IgD-negative memory B cell (primary cell): Measurements from ENCODE around the gene DNASE1L2. TPM values are rescaled to one million over a fixed set of nuclear protein-coding genes. Genes with fewer than 3 reads are reported as not detected.
"Not testable (repeated sequence)": the region's sequence is repeated elsewhere in the genome, so short reads cannot be mapped to it uniquely, and the experiment has no call there.

ENCODE experiments used
- H3K27ac Mint-ChIP-seq, 3 donors: one replicate each; pipeline ENCODE4 v1.8.0; 2020 to 2022; ENCODE audit warnings: mild to moderate bottlenecking in 3 of 3, mixed read lengths in 3 of 3, moderate library complexity in 1 of 3
- H3K27me3 Mint-ChIP-seq: one replicate; pipeline ENCODE4 v1.8.0; 2021; ENCODE audit warnings: mixed read lengths
- H3K36me3 Mint-ChIP-seq: one replicate; pipeline ENCODE4 v1.8.0; 2020; ENCODE audit warnings: mild to moderate bottlenecking, mixed read lengths
- H3K4me1 Mint-ChIP-seq, 3 donors: one replicate each; pipeline ENCODE4 v1.8.0; 2020 to 2022; ENCODE audit warnings: mixed read lengths in 3 of 3, mild to moderate bottlenecking in 1 of 3
- H3K4me3 Mint-ChIP-seq, 4 donors: one replicate each; pipeline ENCODE4 v1.8.0; 2020 to 2022; ENCODE audit warnings: mild to moderate bottlenecking in 4 of 4, mixed read lengths in 4 of 4, moderate library complexity in 3 of 4
- H3K9me3 Mint-ChIP-seq, 3 donors: one replicate each; pipeline ENCODE4 v1.8.0; 2020 to 2021; ENCODE audit warnings: mixed read lengths in 3 of 3, mild to moderate bottlenecking in 1 of 3
- polyA plus RNA-seq: library from polyadenylated mRNA; unstranded; fragments of 300-500 nt; fragmentation: Illumina TruSeq; gene quantifications from one replicate; pipeline ENCODE4 v1.2.3, GENCODE V29; 2021

DNASE1L2 gene
- polyA plus RNA-seq, 1 donor from 2014 or later, result not detected

- Mint-ChIP-seq H3K27ac (no peak overlapping the region), H3K9me3 (no peaks in the 10 kb centered on the region), H3K4me1 (no peaks in the 10 kb centered on the region), H3K36me3 (peaks cover 2% of the 10 kb centered on the region), H3K4me3 (no peak overlapping the region), H3K27me3 (peaks cover 7% of the 10 kb centered on the region)
Measured at GRCh38 chr16:2237493-2238149, 1.4 kb downstream of the DNASE1L2 start.

- Mint-ChIP-seq H3K4me1 (no peaks in the 10 kb centered on the region), H3K27me3 (peaks cover 7% of the 10 kb centered on the region), H3K4me3 (no peak overlapping the region), H3K27ac (no peak overlapping the region), H3K36me3 (peaks cover 2% of the 10 kb centered on the region), H3K9me3 (no peaks in the 10 kb centered on the region)
Measured at GRCh38 chr16:2238150-2238837, 2.0 kb downstream of the DNASE1L2 start.

GRCh38 chr16:2238838-2239675, 2.8 kb downstream of the DNASE1L2 start:
- H3K9me3 Mint-ChIP-seq, result no peaks in the 10 kb centered on the region
- peaks cover 7% of the 10 kb centered on the region for H3K27me3 Mint-ChIP-seq
- H3K36me3 Mint-ChIP-seq, result peaks cover 2% of the 10 kb centered on the region
- H3K4me1 Mint-ChIP-seq, result no peaks in the 10 kb centered on the region
- peak overlapping the region in 1 of 3 donors; percentile 28 for H3K27ac Mint-ChIP-seq
- peak overlapping the region in 1 of 4 donors; percentile 52 for H3K4me3 Mint-ChIP-seq

- H3K36me3 Mint-ChIP-seq, H3K27me3 Mint-ChIP-seq, H3K4me3 Mint-ChIP-seq, H3K4me1 Mint-ChIP-seq, H3K9me3 Mint-ChIP-seq: not testable (repeated sequence)
- peak overlapping the region in 1 of 3 donors; percentile 28 for H3K27ac Mint-ChIP-seq
Measured at GRCh38 chr16:2240331-2240730, 4.1 kb downstream of the DNASE1L2 start.

- Mint-ChIP-seq H3K36me3 (no peaks in the 10 kb centered on the region), H3K27ac (peak overlapping the region in 2 of 3 donors; percentile 67 to 78), H3K27me3 (peaks cover 1% of the 10 kb centered on the region), H3K9me3 (no peaks in the 10 kb centered on the region), H3K4me3 (no peak overlapping the region), H3K4me1 (no peaks in the 10 kb centered on the region)
Measured at GRCh38 chr16:2242598-2242997, 6.4 kb downstream of the DNASE1L2 start.

GRCh38 chr16:2243031-2243528, 6.8 kb downstream of the DNASE1L2 start:
- Mint-ChIP-seq H3K9me3 (no peaks in the 10 kb centered on the region), H3K4me3 (no peak overlapping the region), H3K36me3 (no peaks in the 10 kb centered on the region), H3K4me1 (no peaks in the 10 kb centered on the region), H3K27me3 (no peaks in the 10 kb centered on the region), H3K27ac (no peak overlapping the region)

- Mint-ChIP-seq H3K9me3 (no peaks in the 10 kb centered on the region), H3K27me3 (no peaks in the 10 kb centered on the region), H3K4me1 (no peaks in the 10 kb centered on the region), H3K4me3 (no peak overlapping the region), H3K36me3 (no peaks in the 10 kb centered on the region), H3K27ac (no peak overlapping the region)
Measured at GRCh38 chr16:2243781-2244180, 7.5 kb downstream of the DNASE1L2 start.

- no peaks in the 10 kb centered on the region for H3K9me3 Mint-ChIP-seq
- H3K4me1 Mint-ChIP-seq, result no peaks in the 10 kb centered on the region
- H3K27ac Mint-ChIP-seq, result no peak overlapping the region
- no peaks in the 10 kb centered on the region for H3K36me3 Mint-ChIP-seq
- no peaks in the 10 kb centered on the region for H3K27me3 Mint-ChIP-seq
- no peak overlapping the region for H3K4me3 Mint-ChIP-seq
Measured at GRCh38 chr16:2244301-2244700, 8.1 kb downstream of the DNASE1L2 start.

GRCh38 chr16:2244926-2245795, 8.9 kb downstream of the DNASE1L2 start:
- H3K4me1 Mint-ChIP-seq, result peaks cover 0 to 1% (median 0%) of the 10 kb centered on the region in 3 donors
- H3K36me3 Mint-ChIP-seq, result no peaks in the 10 kb centered on the region
- no peak overlapping the region for H3K4me3 Mint-ChIP-seq
- H3K27me3 Mint-ChIP-seq, result no peaks in the 10 kb centered on the region
- H3K27ac Mint-ChIP-seq, result no peak overlapping the region
- H3K9me3 Mint-ChIP-seq, result no peaks in the 10 kb centered on the region

GRCh38 chr16:2246301-2246885, 10.1 kb downstream of the DNASE1L2 start:
- Mint-ChIP-seq H3K4me3 (no peak overlapping the region), H3K36me3 (no peaks in the 10 kb centered on the region), H3K4me1 (peaks cover 0 to 4% (median 3%) of the 10 kb centered on the region in 3 donors), H3K27me3 (no peaks in the 10 kb centered on the region), H3K9me3 (no peaks in the 10 kb centered on the region), H3K27ac (peak overlapping the region in 2 of 3 donors; percentile 10 to 48)

GRCh38 chr16:2250652-2251295, 14.5 kb downstream of the DNASE1L2 start:
- Mint-ChIP-seq H3K27ac (peak overlapping the region; percentile 91 to 95 (median 94)), H3K4me1 (peaks cover 12 to 15% (median 13%) of the 10 kb centered on the region in 3 donors), H3K36me3 (no peaks in the 10 kb centered on the region), H3K27me3 (no peaks in the 10 kb centered on the region), H3K9me3 (no peaks in the 10 kb centered on the region), H3K4me3 (peak overlapping the region; percentile 87 to 92 (median 90))

GRCh38 chr16:2251296-2252111, 15.3 kb downstream of the DNASE1L2 start, which contains the start of gene ECI1:
ECI1 (minus strand) TSS chr16:2251587; CDS start chr16:2251566, 21 bp downstream.
- Mint-ChIP-seq H3K4me1 (peaks cover 12 to 15% (median 13%) of the 10 kb centered on the region in 3 donors), H3K27me3 (no peaks in the 10 kb centered on the region), H3K4me3 (peak within 1 kb of the TSS; percentile 87 to 92 (median 90)), H3K36me3 (no peaks in the 10 kb centered on the region), H3K9me3 (no peaks in the 10 kb centered on the region), H3K27ac (peak within 1 kb of the TSS; percentile 93 to 95 (median 94))

- Mint-ChIP-seq H3K9me3 (no peaks in the 10 kb centered on the region), H3K4me3 (peak overlapping the region; percentile 50 to 90 (median 84)), H3K4me1 (peaks cover 12 to 15% (median 13%) of the 10 kb centered on the region in 3 donors), H3K27ac (peak overlapping the region; percentile 93 to 95 (median 94)), H3K36me3 (no peaks in the 10 kb centered on the region), H3K27me3 (no peaks in the 10 kb centered on the region)
Measured at GRCh38 chr16:2252806-2253148, 16.5 kb downstream of the DNASE1L2 start.
